ENCODE measurements around the gene SEC14L6.

GRCh38 chr22:30562366-30562765 lies 15.8 kb upstream of the SEC14L6 start:
- TF ChIP-seq EZH2 (IDR thresholded peaks at IDR 0.05): no peak
- no peak for TF ChIP-seq POLR2AphosphoS5 (IDR thresholded peaks at IDR 0.05; ENCODE audit: borderline replicate concordance, low read depth, low read length)
- TF ChIP-seq FOXP2 (optimal IDR thresholded peaks at IDR 0.05; ENCODE audit: control extremely low read depth, extremely low read length, insufficient read depth): no peak
